HepG2 (cell line): Measurements from ENCODE around the gene SPNS2. TPM values are rescaled to one million over a fixed set of nuclear protein-coding genes. Genes with fewer than 3 reads are reported as not detected.

Experiments used
- ATAC-seq: fragments of 200-7000 bp; cut with Tn5 transposase; 3 replicates; pipeline ENCODE4 v1.9.1; 2020; ENCODE audit warnings: mild to moderate bottlenecking, moderate library complexity
- BruUV-seq: library from RNA; stranded (reverse); fragments of 400-500 nt; replicated peaks from 2 replicates; lab custom pipeline; 2021; lab: Mats Ljungman, UMichigan
- CTCF ChIA-PET: fragments of 300-600 bp; formaldehyde crosslinking; extraction: SDS; loops from one replicate; lab custom pipeline; 2021; ENCODE audit warnings: low total read pairs, inconsistent platforms, low intra/inter-chr PET ratio; lab: Yijun Ruan, JAX
- POLR2A ChIA-PET: fragments of 350-600 bp; sonication (Branson Sonifier 250); formaldehyde crosslinking; loops from one replicate; lab custom pipeline; 2020; ENCODE audit warnings: antibody characterized with exemption, inconsistent platforms; lab: Yijun Ruan, JAX
- DNase-seq: peaks from one replicate; pipeline ENCODE4 v3.0.0-alpha.2; 2015; ENCODE audit warnings: low spot score
- FAIRE-seq: peaks from 3 replicates; lab custom pipeline; 2011; peaks lifted over from hg19 to GRCh38; lab: Jason Lieb, UNC
- H2AFZ ChIP-seq: one replicate; pipeline ENCODE4 v1.6.1; 2011; ENCODE audit warnings: low read length, inconsistent platforms
- H3K27ac ChIP-seq: fragments of 300-600 bp; 3 replicates; pipeline ENCODE4 v1.8.0; 2011; ENCODE audit warnings: mixed run types, mild to moderate bottlenecking, mixed read lengths, low read length, inconsistent platforms; ENCODE audit not compliant: insufficient read depth; ENCODE audit errors: extremely low read length
- H3K27me3 ChIP-seq, 2 experiments: fragments of 200-600 bp in 1 of 2; 2 replicates in 1 of 2; 3 replicates in 1 of 2; pipeline versions ENCODE4 v1.6.0 to v1.8.0; 2011; ENCODE audit warnings: low read length in 2 of 2, mild to moderate bottlenecking in 2 of 2, moderate library complexity in 2 of 2, inconsistent platforms in 1 of 2; ENCODE audit not compliant: insufficient read depth in 2 of 2, control insufficient read depth in 1 of 2
- H3K36me3 ChIP-seq, 2 experiments: fragments of 200-600 bp in 1 of 2; replicated peaks in 1 of 2; 2 replicates in 1 of 2; 3 replicates in 1 of 2; pipeline versions ENCODE4 v1.5.1 to v1.8.0; 2011; ENCODE audit warnings: low read length in 2 of 2, inconsistent platforms in 1 of 2; ENCODE audit not compliant: insufficient read depth in 2 of 2, control insufficient read depth in 1 of 2
- H3K4me1 ChIP-seq: 2 replicates; pipeline ENCODE4 v1.5.1; 2012; ENCODE audit warnings: low read length, inconsistent platforms; ENCODE audit not compliant: insufficient read depth
- H3K4me2 ChIP-seq: 2 replicates; pipeline ENCODE4 v1.6.0; 2011; ENCODE audit warnings: low read depth, low read length, inconsistent platforms
- H3K4me3 ChIP-seq, 3 experiments: fragments of 200-600 bp in 1 of 3; sonication (generic), shearing (Covaris generic) in 1 of 3; replicated peaks in 1 of 3; 2 replicates each; pipeline ENCODE4 v1.5.1; 2011 to 2016; ENCODE audit warnings: low read length in 3 of 3, inconsistent platforms in 2 of 3, low read depth in 2 of 3, mild to moderate bottlenecking in 2 of 3, control low read depth in 1 of 3, mixed read lengths in 1 of 3; ENCODE audit not compliant: insufficient read depth in 1 of 3
- H3K79me2 ChIP-seq: one replicate; pipeline ENCODE4 v1.6.1; 2011; ENCODE audit warnings: low read length, inconsistent platforms; ENCODE audit not compliant: insufficient read depth
- H3K9ac ChIP-seq: 2 replicates; pipeline ENCODE4 v1.6.0; 2011; ENCODE audit warnings: mild to moderate bottlenecking, low read depth, low read length, inconsistent platforms; ENCODE audit not compliant: insufficient read depth
- H3K9me3 ChIP-seq: 2 replicates; pipeline ENCODE4 v1.5.1; 2012; ENCODE audit warnings: mild to moderate bottlenecking, low read length
- H4K20me1 ChIP-seq: 2 replicates; pipeline ENCODE4 v1.6.0; 2011; ENCODE audit warnings: inconsistent platforms, mild to moderate bottlenecking, low read length, moderate library complexity; ENCODE audit not compliant: insufficient read depth
- DNMT1 ChIP-seq: sonication (generic); formaldehyde crosslinking; IDR thresholded peaks from 2 replicates; pipeline ENCODE4 v1.5.1; 2020; ENCODE audit warnings: mild to moderate bottlenecking, missing genetic modification reagents
- GMEB1 ChIP-seq: sonication (generic); formaldehyde crosslinking; IDR thresholded peaks from 2 replicates; pipeline ENCODE4 v1.5.1; 2020; ENCODE audit warnings: missing genetic modification reagents, mild to moderate bottlenecking, borderline replicate concordance
- HDAC2 ChIP-seq: sonication (generic); formaldehyde crosslinking; IDR thresholded peaks from 2 replicates; pipeline ENCODE4 v1.4.0; 2020; ENCODE audit warnings: missing genetic modification reagents
- NFE2L2 ChIP-seq: fragments of 150-350 bp; IDR thresholded peaks from 2 replicates; pipeline ENCODE4 v1.6.1; 2014; ENCODE audit warnings: low read length
- PLRG1 ChIP-seq: fragments of 450-650 bp; conservative IDR thresholded peaks from 2 replicates; pipeline ENCODE4 v1.6.1; 2016
- SRY ChIP-seq: sonication (generic); formaldehyde crosslinking; IDR thresholded peaks from 2 replicates; pipeline ENCODE4 v1.8.0; 2022; ENCODE audit warnings: mild to moderate bottlenecking, missing genetic modification reagents
- SSRP1 ChIP-seq: IDR thresholded peaks from 2 replicates; pipeline ENCODE4 v1.6.1; 2016; ENCODE audit warnings: control low read depth
- ZNF17 ChIP-seq: sonication (generic); formaldehyde crosslinking; IDR thresholded peaks from 2 replicates; pipeline ENCODE4 v1.5.0; 2020; ENCODE audit warnings: mild to moderate bottlenecking, missing genetic modification reagents
- ZNF367 ChIP-seq: sonication (generic); formaldehyde crosslinking; IDR thresholded peaks from 2 replicates; pipeline ENCODE4 v1.4.0; 2020; ENCODE audit warnings: missing genetic modification reagents, borderline replicate concordance
- ZNF441 ChIP-seq: sonication (generic); formaldehyde crosslinking; IDR thresholded peaks from 2 replicates; pipeline ENCODE4 v1.7.0; 2021; ENCODE audit warnings: missing genetic modification reagents, borderline replicate concordance
- WGBS: methylation state at CpG from one replicate; pipeline ENCODE4 v1.1.6; 2017; ENCODE audit warnings: low lambda C conversion rate; 5-methylcytosine and 5-hydroxymethylcytosine counted together
- in situ Hi-C: cut with HindIII; loops from 2 replicates; pipeline ENCODE4 v1.10.0; 2017; ENCODE audit warnings: low pct_unique_long_range_greater_than_20kb; ENCODE audit not compliant: extremely low pct_ligation_motif_present
- intact Hi-C: fragments of 100-400 bp; cut with micrococcal nuclease; formaldehyde crosslinking; loops from one replicate; pipeline ENCODE4 v1.10.0; 2022; ENCODE audit not compliant: unreplicated experiment
- polyA plus RNA-seq, 8 experiments: library from polyadenylated mRNA; depleted of rRNA in 3 of 8; stranded (reverse) in 7 of 8; unstranded in 1 of 8; fragments of >200 nt; fragmentation: Illumina TruSeq in 4 of 8; extraction: Trizol in 4 of 8; gene quantifications; 2 replicates each; pipeline versions ENCODE4 v1.2.1 to v1.2.3, GENCODE V29; 2011 to 2016; ENCODE audit warnings: low read depth in 4 of 8, missing spikeins in 1 of 8, mixed read lengths in 1 of 8; ENCODE audit not compliant: insufficient read depth in 1 of 8
- total RNA-seq, 5 experiments: library from RNA; depleted of rRNA; stranded (reverse); fragments of >200 nt; fragmentation: Illumina TruSeq; extraction: Trizol; gene quantifications; 2 replicates each; pipeline ENCODE4 v1.2.3, GENCODE V29; 2016; ENCODE audit warnings: low read depth in 1 of 5
- TF ChIP-seq, protein P1 (sequence below): sonication (generic); formaldehyde crosslinking; IDR thresholded peaks from 2 replicates; pipeline ENCODE4 v1.9.0; 2022; ENCODE audit warnings: low read depth, missing genetic modification reagents

The SPNS2 gene
- total and polyA plus RNA-seq, 2 of the 13 experiments (the other 11 are each of a cell fraction or from before 2014, with no cell fraction given) = 0.01 TPM; not detected in 1

DNA sequence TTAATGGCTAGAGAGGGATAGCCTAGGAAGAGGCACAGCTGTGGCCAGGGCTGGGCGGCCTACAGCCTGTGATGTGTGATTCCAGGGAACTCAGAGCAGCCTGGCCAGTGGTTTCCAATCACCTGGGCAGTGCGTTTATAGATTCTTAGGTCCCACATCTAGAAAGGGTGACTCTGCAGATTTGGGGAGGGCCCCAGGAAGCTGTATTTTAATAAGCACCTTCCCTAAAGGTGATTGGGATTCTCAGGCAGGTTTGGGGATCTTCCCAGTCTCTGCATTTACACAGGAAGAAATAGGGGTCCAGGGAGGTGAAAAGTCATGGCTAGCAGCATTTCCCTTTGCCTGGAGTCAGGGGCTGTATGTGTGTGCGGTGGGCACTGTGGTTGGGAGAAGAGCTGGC is 9.5 kb downstream of the SPNS2 start (continued):
- TF ChIP-seq GMEB1 (CRISPR knock-in tag) (no peak), SRY (CRISPR knock-in tag) (no peak), HDAC2 (CRISPR knock-in tag) (no peak), ZNF367 (CRISPR knock-in tag) (no peak), NFE2L2 (no peak), DNMT1 (no peak), SSRP1 (CRISPR knock-in tag) (no peak)
- TF ChIP-seq, protein P1, sequence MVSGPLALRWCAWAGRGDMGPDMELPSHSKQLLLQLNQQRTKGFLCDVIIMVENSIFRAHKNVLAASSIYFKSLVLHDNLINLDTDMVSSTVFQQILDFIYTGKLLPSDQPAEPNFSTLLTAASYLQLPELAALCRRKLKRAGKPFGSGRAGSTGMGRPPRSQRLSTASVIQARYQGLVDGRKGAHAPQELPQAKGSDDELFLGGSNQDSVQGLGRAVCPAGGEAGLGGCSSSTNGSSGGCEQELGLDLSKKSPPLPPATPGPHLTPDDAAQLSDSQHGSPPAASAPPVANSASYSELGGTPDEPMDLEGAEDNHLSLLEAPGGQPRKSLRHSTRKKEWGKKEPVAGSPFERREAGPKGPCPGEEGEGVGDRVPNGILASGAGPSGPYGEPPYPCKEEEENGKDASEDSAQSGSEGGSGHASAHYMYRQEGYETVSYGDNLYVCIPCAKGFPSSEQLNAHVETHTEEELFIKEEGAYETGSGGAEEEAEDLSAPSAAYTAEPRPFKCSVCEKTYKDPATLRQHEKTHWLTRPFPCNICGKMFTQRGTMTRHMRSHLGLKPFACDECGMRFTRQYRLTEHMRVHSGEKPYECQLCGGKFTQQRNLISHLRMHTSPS = no peak
- TF ChIP-seq, all 625 proteins: peak for 0

DNA sequence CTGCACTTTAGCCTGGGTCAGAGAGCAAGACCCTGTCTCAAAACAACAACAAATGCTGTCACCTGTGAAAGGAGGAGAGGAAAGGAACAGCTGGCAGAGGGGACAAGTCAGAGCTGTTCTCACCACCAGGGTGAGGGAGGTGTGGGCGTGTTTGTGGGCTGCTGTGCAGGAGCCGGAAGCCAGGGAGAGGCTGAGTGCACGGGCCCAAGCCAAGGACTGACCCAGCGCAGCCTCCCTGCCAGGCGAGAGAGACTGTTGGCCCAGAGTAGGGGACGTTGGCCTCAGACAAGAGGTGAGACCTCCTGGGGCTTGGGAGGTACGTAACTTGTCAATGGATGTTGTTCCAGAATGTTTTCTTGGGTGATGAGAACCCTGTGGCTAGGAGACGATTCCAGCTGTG is 10.7 kb downstream of the SPNS2 start:
- FAIRE-seq (no peak), DNase-seq (no peak), ATAC-seq (peak; percentile 55)
- Histone ChIP-seq H3K4me3 (no peak overlapping the region), H3K79me2 (no peaks in the 10 kb centered on the region), H3K4me1 (no peaks in the 10 kb centered on the region), H4K20me1 (no peaks in the 10 kb centered on the region), H3K9me3 (no peaks in the 10 kb centered on the region), H3K27me3 (peaks cover 8 to 74% of the 10 kb centered on the region in 2 experiments), H3K9ac (no peak overlapping the region), H3K4me2 (no peak overlapping the region), H3K27ac (no peak overlapping the region)
- intact Hi-C loops = no loop called here
- CTCF ChIA-PET = no interaction called here
- in situ Hi-C loops = no loop called here
- BruUV-seq = no TSS peak
- 18% methylated on average over 2 of the region's 8 CpGs for WGBS
- TF ChIP-seq PLRG1 = no peak
- TF ChIP-seq ZNF17 = no peak
- no peak for TF ChIP-seq ZNF441 (CRISPR knock-in tag)
- TF ChIP-seq, all 625 proteins: peak for 0
- Histone ChIP-seq H2AFZ (no peak overlapping the region), H3K36me3 (no peaks in the 10 kb centered on the region)
- POLR2A ChIA-PET = no interaction called here
